ENCODE results near the gene ITGA11. TPM values are rescaled to one million over a fixed set of nuclear protein-coding genes. Genes with fewer than 3 reads are reported as not detected.

ITGA11 gene
- 190 and 241 TPM in 2 replicates for total RNA-seq

GRCh38 chr15:68431792-68432401, at the start of gene ITGA11:
Gene ITGA11 (minus strand): TSS chr15:68432163. CDS start chr15:68432066, 97 bp downstream.

GRCh38 chr15:68277603-68278344, 154.2 kb downstream of the ITGA11 start, which contains the start of gene FEM1B:
Gene FEM1B (plus strand): TSS chr15:68277745. CDS start chr15:68278418, 673 bp downstream.

Other genes with a start within 250 kb of the ITGA11 start
- gene CALML4, start 226.8 kb downstream of the ITGA11 start, total RNA-seq = 1.6 and 2.3 TPM in 2 replicates
- 7.5 and 12.1 TPM in 2 replicates for gene CLN6, start 202.4 kb downstream of the ITGA11 start, total RNA-seq
- 52.8 and 57.0 TPM in 2 replicates for gene FEM1B, start 154.4 kb downstream of the ITGA11 start, total RNA-seq
- gene CORO2B, start 146.8 kb upstream of the ITGA11 start, total RNA-seq = 24.6 and 32.9 TPM in 2 replicates